Dermis blood vessel endothelial cell (primary cell): ENCODE results near the gene DNTT. TPM values are rescaled to one million over a fixed set of nuclear protein-coding genes. Genes with fewer than 3 reads are reported as not detected.

Source experiments
- DNase-seq: peaks from one replicate; pipeline ENCODE4 v3.0.0; 2010
- total RNA-seq: library from RNA; depleted of rRNA; stranded (reverse); fragments of >200 nt; gene quantifications from 2 replicates; pipeline ENCODE4 v1.2.3, GENCODE V29; 2014

Gene DNTT
- total RNA-seq = not detected in 2 replicates

GRCh38 chr10:96304230-96304629, at the start of gene DNTT:
DNTT (plus strand) TSS chr10:96304434; CDS start chr10:96304498, 64 bp downstream.
- DNase-seq = no peak

GRCh38 chr10:96254976-96255375, 49.3 kb upstream of the DNTT start:
- no peak for DNase-seq

DNA sequence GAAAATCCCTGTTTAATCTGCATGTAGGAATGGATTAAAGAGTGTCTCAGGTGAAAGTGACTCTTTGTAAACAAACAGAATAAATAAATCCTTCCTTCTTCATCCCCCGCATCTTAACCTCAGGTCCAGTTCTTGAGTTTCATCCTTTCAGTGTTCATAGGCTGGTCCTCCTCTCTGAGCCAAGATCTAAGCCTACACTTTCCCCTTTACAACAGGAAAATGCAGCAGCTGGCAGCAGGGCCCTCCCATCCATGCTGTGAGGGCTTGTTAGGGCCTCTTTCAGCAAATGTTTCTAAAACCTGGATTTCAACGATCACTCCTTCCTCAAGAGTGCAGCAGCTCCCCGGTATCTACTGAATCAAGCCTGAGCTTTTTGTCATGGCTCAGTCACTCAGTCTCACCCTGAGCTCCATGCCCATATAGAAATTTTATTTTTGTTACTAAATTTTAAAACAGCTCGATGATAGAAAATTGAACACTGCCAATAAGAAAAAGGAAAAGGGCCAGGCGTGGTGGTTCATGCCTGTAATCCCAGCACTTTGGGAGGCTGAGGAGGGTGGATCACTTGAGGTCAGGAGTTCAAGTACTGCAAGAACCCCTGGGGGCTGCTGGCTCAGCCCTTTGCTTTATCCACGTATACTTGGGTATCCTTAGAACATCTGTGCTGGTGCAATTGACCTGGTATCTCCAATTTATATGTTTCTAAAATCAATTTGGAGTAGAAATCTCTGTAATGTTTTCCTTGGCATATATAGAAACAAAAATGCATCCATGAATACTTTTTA, 48.5 kb upstream of the DNTT start:
- no peak for DNase-seq

DNA sequence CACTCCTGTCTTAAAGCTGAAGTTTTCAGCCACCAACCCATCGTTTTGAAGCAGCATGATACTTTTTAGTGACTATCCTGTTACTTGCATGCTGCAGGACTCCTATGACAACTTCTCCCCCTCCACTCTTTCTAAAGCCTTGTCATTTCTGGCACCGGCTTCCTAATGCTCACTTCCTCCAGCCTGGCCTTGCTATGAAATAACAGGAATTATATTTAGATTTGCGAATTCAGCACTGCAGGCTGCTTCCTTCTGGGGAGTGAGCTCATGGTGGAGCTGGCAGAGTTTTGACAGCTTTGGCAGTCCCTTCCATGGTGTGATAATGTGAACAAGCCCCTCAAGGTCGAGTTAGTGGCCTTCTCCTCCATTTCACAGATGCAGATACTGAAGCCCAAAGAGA, 46.3 kb upstream of the DNTT start:
- peak; percentile 28 for DNase-seq

DNA sequence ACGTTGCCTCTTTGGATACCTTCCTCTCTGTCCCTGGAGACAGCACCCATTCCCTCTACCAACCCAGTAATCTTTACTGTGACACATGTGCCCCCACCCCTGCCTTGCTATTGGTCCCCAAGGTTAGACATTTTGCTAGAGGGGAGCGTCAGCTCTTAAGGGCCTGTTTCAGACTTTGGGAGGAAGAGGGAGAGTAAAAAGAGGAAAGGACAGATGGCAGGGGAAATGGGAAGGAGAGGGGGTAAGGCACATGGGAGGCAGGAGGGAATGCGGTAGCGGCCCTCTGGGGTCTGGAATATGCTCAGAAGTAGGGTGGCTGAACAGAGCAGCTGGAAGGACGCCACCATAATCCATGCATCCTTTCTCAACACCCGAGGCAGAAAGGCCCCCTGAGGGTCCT, 45.1 kb upstream of the DNTT start:
- no peak for DNase-seq

GRCh38 chr10:96260014-96260413, 44.2 kb upstream of the DNTT start:
- DNase-seq = no peak

- DNase-seq = no peak
Measured at GRCh38 chr10:96261132-96261531, 43.1 kb upstream of the DNTT start.

GRCh38 chr10:96261930-96262329, 42.3 kb upstream of the DNTT start:
- DNase-seq = no peak

- no peak for DNase-seq
Measured at GRCh38 chr10:96263176-96263575, 41.1 kb upstream of the DNTT start.

DNA sequence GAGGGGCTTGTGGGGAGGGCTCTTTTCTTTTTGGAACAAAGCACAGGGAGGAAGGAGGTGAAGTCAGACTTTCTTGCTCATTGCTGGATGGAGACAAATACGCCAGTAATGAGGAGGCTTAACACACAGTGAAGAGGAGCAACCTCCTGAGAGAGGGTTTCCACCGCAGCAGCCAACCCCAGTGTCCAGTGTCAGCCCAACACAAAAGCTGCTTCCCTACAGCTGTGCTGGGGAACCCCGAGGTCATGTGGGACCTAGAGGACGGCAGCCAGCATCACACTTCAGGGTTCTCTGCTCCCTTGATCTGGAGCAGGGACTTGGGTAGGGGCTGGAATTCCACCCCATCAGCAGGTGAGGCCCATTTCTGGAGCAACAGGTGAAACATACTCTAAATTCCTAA, 40.6 kb upstream of the DNTT start:
- no peak for DNase-seq

GRCh38 chr10:96264938-96265337, 39.3 kb upstream of the DNTT start:
- no peak for DNase-seq

- no peak for DNase-seq
Measured at GRCh38 chr10:96266118-96266770, 38.0 kb upstream of the DNTT start.

DNA sequence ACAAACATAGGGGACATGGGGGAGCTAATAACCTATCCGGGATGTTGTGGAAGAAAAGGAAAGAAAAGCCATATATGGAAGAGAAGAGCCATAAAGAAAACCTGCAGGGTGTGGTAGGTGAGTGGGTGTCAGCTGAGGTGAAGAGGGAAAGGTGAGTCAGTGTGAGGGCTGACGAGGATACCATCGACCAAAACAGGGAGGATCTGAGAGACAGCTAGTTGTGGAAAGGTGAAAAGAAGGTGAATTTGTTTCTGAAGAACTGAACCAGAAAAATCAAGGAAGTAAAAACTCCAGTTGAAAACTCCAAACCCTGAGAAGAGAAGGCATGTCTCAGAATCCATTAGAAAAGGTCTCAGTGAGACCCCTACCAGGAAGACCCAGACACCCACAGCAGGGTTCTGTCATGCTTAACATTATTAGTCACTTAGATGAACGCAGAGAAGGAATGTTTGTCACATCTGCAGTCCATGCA, 37.0 kb upstream of the DNTT start:
- DNase-seq = no peak

DNA sequence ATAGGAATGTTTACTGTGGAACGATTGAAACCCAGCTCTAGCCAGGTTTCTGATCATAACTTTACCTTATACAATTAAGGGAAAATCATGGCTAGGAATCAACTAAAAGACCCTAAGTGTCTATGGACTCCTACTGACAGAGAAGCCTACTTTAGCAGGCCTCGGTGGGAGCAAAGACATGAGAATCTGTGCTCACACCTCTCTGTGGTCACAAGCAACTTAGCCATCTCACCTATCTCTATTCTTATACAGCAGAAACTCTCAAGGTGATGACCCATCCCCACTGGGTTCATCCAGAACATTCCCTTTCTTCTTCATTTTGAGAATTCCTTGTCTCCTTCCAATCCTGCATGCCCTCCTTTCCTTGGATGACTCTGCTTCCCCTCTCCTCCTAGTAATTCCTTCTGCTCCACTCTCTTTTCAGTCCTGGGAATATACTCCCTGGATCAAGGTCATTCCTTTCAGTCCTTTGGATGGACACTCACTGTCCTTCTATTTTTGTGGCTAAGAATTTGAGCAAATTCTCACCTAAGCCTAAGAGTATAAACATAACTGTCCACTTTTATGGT, 35.8 kb upstream of the DNTT start:
- DNase-seq = no peak

DNA sequence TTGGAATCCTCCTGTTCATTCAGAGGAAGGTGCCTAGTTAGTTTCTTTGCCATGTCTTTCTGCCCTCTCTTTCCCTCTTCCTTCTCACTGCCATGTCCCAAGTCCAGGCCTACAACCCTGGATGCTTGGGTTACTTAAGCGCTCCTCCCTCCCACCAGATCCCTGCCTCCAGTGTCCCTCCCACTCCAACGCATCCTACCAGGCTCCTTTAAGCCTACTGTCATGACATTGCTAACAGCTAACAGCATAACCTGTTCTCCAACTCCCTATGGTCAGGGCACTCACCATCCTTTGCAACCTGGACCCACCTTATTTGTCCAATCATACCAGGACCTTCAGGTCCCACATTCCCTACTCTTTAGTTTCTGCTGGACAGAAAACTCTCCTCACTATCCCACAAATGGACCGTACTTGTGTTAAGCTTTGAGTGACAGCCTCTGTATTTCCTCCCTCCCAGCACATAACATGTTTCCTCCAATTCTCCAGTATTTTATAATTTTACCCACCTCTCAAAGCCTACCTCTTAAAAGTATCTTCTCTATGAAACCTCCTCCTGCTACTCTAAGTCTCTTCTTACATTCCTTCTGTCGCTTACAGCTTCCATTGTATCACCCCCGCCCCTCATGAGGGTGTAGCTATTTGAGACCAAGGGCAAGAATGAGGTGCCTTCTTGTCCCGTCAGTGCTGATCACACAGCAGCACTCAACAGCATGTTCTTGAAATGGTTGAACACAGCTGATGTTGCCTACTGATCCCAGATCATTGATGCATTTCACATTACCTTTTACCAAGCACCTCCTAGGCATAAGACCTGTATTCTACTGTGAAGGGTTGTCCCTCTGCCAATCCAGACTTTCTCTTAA, 34.6 kb upstream of the DNTT start:
- DNase-seq = no peak

DNA sequence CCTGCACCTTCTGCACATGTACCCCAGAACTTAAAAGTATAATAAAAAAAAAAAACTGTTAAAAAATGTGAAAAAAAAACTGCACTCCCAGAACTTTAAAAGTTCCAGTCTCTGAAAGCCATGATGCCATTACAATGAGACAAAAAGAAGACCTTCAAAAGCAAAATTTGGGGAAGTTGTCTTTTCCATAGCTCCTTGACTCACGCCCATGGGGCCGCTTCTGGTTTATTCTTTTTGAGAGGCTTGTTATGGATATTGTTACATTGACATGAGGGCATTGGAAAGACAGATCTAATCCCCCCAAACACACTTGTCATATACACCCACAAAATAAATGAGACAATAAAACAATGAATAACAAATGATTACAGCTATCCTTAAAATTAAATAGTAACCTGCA, 33.7 kb upstream of the DNTT start:
- DNase-seq = no peak

DNA sequence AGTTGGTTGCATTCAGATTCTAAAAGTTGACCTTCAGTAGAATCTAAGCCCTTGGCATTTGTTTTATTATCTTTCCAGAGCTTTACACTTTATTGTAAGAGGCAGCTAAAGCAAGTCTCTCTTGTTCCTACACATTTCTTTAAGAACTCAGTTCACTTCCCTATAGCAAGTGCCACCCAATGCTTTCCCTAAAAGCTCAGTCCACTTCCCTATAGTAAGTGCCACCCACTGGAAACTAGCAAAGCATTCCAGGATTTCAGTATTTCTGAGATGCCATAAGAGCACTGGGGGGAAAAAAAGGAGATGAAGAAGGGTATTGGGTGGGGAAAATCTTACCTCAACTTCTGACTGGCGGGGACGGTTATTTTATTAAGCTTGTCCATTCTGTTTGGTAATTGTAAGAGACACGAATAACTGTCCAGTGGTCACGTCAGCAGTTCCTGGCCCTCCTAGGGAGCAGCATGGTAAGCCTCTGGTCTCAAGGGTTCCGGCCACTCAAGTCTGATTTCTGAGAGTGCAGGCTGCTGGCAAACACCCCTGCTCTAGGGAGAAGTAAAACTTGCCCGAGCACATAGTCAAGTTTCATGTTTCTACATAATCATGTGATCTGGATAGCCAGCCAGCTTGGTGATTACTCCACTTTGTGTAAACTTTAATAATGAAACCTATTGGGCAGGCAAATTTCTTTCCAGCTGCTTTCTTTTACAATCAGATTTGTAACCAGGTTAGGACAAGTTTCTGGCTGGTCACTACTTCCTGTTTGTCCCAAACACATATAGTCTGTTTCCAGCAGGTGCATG, 33.0 kb upstream of the DNTT start, which contains the start of gene BLNK:
BLNK (minus strand) TSS at position 554 of the 800 bp plus-strand sequence; CDS start at position 383, 171 bp downstream.
- DNase-seq = no peak

- DNase-seq = no peak
Measured at GRCh38 chr10:96272316-96273280, 31.6 kb upstream of the DNTT start.

- no peak for DNase-seq
Measured at GRCh38 chr10:96275685-96276418, 28.4 kb upstream of the DNTT start.

- DNase-seq = no peak
Measured at GRCh38 chr10:96276426-96276825, 27.8 kb upstream of the DNTT start.
